ENCODE data around the gene PDE10A.
"Not testable (repeated sequence)": the region's sequence is repeated elsewhere in the genome, so short reads cannot be mapped to it uniquely, and the experiment has no call there.

PDE10A gene

GRCh38 chr6:165519316-165519715, 143.7 kb downstream of the PDE10A start:
- no peak for DNase-seq

DNA sequence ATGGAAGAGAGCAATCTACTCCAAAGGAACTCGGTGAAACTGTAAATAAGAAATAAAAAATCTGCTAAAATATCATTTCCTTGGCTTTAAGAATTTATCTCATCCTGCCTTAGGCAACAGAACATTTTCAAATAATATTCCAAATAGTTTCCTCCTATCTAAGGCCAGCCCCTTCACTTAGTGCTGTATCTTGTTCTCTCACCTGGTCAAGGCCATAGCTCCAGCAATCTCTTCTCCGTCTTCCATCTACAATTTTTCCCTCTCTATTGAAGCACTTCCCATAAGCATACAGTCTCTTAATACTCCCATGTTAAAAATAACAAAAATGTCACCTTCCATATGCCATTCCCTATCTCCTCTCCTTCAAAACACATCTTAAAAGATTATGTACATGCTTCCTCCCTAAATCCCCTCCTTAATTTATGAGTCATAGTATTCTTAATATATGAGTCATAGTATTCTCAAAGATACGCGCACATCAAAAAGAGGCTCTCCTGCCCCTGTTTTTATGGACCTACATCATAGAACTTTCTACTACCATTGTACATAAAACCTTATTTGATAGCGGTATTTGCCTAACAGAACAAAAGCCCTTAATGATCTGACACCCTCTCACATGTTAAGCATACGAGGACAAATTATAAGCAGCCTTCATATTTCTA, 146.9 kb downstream of the PDE10A start:
- DNase-seq: peak; percentile 17

- DNase-seq: no peak
Observed at GRCh38 chr6:165514621-165515020, 148.4 kb downstream of the PDE10A start.

DNA sequence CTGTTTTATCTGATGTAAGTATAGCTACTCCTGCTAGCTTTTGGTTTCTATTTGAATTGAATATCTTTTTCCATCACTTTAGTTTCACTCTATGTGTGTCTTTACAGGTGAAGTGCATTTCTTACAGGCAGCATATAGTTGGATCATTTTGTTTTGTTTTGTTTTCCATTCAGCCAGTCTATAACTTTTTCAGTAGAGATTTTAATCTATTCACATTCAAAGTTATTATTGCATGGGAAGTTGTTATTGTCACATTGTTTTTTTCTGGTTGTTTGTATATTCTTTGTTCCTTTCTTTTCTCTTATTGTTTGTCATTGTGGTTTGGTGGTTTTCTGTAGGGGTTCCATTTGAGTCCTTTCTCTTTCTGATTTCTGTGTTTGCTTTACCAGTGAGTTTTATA, 151.2 kb downstream of the PDE10A start:
- no peak for DNase-seq

GRCh38 chr6:165508321-165508869, 154.6 kb downstream of the PDE10A start:
- no peak for DNase-seq

DNA sequence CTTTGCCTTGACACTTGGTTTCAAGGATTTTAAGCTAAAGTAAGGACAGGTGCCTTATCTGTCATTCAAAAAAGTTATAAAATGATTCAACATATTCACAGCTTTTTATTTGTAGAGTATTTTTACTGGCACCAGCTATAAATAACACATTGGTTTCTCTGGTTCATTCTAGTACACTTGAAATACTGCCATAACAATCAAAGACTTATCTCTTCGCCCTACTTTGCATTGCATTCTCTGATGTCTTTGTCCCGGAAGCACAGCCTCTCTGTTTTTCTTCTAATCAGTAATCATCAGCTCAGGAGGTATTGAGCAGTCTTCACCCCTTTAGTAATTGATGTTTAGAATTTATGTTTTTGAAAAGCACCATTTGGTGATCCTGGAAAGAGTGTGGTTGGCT, 156.4 kb downstream of the PDE10A start:
- DNase-seq: no peak

GRCh38 chr6:165500214-165500907, 162.7 kb downstream of the PDE10A start:
- DNase-seq: not testable (repeated sequence)

- DNase-seq: no peak
Observed at GRCh38 chr6:165497472-165497871, 165.6 kb downstream of the PDE10A start.

DNA sequence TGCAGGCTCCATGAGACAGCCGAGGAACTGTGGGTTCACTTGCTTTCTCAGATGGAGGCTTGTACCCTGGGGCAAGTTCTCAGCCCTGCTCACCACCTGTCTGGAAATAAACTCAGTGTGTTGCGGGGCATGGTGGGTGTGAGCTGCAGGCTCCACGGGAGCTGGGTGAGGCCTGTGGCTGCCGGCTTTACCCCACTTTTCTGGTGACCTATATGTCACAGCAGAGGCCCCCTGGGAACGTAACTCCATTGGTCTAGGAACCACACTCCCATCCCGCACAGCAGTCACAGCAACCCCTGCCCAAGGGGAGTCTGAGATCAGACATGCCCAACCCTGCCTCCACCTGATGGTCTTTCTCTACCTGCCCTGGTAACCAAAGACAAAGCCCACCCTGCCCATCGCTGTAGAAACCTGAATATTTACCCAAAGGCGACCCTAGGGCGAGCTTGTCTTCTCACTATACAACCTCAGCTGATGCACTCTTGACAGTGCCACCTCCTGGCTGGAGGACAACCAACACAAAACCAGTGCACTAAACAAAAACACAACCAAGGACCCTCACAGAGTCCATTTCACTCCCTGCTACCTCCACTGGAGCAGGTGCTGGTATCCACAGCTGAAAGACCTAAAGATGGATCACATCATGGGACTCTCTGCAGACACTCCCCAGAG, 174.3 kb downstream of the PDE10A start:
- DNase-seq: no peak

- no peak for DNase-seq
Observed at GRCh38 chr6:165487950-165488349, 175.1 kb downstream of the PDE10A start.

DNA sequence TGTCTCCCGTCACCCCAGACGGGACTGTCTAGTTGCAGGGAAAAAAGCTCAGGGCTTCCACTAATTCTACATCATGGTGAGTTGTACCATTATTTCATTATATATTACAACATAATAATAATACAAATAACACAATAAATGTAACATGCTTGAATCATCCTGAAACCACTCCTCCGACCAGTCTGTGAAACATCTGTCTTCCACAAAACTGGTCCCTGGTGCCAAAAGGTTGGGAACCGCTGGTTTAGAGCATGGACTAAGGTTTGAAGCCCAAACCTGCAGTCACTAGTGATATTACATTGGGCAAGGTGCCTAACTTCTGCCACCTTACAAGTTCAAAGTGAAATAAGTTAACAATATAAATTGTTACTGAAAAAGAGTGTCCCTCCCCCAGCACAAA, 175.7 kb downstream of the PDE10A start:
- DNase-seq: peak; percentile 1

DNA sequence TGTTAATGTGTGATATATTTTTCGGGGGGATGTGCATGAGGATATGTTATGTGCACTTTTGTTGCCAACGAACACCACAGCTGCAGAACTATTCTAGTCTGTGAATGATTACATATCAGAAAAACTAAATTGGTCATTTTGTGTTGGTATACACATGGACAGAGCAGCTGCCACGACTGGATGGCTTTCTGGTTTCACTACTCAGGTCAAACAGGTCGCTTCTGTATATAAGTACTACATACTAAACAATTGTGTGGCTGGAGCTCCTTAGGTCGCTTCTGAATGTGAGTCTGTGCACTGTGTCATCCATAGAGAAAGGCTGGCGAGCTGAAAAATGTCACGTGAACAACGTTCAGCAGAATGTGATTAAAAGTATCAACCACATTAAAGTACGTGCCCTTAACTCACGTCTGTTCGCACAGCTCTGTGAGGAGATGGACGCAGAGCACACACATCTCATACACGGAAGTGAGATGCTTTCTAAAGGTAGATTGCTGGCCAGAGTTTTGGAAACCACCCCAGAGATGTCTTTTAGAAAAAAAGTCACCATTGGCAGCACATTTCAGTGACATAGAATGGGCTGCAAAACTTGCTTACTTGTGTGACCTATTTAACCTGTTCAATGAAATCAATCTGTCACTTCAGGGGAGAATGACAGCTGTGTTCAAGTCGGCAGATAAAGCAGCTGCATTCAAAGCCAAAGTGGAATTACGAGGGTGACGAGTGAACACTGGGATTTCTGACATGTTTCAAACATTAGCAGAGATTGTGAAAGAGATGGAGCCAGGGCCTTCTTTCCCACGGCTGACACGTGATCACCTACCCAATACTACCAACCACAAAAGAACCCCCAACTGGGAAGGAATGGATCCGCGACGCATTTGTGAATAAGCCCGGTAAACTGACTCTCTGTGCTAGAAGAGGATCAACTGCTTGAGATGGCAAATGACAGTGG, 176.6 kb downstream of the PDE10A start:
- peak; percentile 5 for DNase-seq

- no peak for DNase-seq
Observed at GRCh38 chr6:165484178-165484889, 178.7 kb downstream of the PDE10A start.

GRCh38 chr6:165481921-165482320, 181.1 kb downstream of the PDE10A start:
- DNase-seq: no peak

- DNase-seq: no peak
Observed at GRCh38 chr6:165480916-165481315, 182.1 kb downstream of the PDE10A start.

GRCh38 chr6:165478581-165478980, 184.5 kb downstream of the PDE10A start:
- no peak for DNase-seq

DNA sequence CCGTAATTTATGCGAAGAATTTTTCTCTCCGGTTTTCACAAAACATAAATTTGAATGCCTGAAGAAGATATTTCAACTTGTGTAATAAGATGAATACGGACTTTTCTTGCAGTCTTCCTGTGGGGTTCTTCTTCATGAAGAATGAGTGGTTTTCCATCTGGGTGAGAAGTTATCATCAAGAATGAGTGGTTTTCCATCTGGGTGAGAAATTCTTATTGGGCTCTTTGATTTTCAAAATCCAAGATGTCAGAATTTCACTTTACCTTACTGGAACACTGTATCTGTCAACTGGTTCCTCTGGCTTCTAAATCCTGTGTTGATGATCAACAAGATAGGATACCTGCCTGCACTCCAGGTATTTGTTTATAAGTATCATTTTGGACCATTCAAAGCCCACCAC, 193.6 kb downstream of the PDE10A start:
- no peak for DNase-seq

DNA sequence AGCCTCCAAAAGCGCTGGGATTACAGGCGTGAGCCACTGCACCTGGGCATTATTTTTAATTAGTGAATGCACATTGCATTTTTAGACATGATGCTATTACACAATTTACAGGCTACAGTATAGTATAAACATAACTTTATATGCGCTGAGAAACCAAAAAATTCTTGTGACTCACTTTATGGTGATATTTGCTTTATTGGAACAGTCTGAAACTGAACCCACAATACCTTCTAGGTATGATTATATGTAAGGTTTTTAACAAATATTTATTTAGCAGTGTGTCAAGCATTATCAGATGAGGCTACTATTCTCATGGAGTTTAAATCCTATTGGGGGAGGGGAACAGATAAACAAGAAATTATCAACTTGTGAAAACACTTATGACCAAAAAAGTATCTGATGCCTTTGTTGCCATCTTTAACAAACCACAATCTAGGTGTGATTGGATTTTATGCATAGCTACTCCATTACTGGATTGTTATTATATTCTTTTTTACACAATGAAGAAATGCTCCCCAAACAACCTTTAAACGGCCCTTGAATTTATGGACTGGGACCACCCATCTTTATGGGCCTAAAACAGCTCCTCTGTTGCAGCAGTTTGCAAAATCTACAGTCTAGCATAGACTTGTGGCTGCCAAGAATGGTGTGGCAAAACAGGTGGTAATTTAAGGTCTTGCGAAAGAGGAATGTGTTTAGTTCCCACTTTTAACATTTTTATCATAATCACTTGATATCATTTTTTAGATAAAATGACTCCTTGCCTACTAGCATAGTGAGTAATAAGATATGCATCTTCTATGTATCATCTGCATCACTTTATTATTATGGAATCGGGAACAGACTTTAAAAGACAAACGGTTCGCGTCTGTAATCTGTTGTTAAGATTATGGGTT, 194.5 kb downstream of the PDE10A start:
- DNase-seq: peak; percentile 4

DNA sequence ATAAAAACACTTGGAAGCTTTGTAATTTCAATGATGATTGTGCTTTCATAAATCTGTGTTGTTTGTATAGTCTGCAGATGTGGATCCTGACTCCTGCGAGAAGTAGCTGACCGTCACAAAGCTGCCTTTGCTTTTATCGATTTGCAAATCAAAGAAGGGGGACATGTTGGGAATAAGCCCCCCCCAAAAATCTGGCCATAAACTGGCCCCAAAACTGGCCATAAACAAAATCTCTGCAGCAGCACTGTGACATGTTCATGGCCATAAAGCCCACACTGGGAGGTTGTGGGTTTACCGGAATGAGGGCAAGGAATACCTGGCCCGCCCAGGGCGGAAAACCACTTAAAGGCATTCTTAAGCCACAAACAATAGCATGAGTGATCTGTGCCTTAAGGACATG, 199.5 kb downstream of the PDE10A start:
- not testable (repeated sequence) for DNase-seq

GRCh38 chr6:165459605-165460301, 203.3 kb downstream of the PDE10A start:
- DNase-seq: not testable (repeated sequence)

Measured in fibroblast of skin of right quadriceps (primary cell).